GM19099 (cell line): Measurements from ENCODE around the gene SPNS3.

Experiments used
- POLR2A ChIP-seq: IDR thresholded peaks from 3 replicates; pipeline ENCODE4 v1.6.1; 2011; ENCODE audit warnings: low read depth; ENCODE audit not compliant: insufficient read length; ENCODE audit errors: extremely low read depth

Gene SPNS3

DNA sequence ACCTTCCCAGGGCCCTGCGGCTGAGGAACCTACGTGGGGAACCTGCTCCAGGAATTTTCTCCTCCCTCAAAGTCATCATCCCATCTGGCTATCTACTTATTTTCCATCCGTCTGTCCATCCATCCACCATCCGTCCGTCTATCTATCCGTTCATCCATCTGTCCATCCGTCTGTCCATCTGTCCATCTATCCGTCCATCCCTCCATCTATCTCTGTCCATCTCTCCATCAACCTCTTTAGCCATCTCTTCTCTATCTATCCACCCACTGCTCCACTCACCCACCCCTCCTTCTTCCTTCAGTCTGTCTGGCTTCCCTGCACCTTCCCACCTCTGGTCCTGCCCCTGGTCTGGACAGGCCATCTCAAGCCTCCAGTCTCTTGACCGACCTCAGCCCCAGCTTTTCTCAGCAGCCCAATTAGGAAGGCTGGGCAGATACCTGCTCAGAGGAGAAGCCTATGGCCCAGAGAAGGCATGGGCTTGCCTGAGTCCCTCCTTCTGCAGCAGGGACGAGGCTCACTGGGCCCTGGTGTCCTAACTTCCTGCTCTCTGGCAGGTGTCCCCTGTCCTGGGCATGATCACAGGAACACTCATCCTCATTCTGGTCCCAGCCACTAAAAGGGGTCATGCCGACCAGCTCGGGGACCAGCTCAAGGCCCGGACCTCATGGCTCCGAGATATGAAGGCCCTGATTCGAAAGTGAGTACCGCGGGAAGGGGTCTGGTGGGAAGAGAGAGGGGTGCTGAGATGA, 98.4 kb downstream of the SPNS3 start:
- TF ChIP-seq POLR2A: no peak

DNA sequence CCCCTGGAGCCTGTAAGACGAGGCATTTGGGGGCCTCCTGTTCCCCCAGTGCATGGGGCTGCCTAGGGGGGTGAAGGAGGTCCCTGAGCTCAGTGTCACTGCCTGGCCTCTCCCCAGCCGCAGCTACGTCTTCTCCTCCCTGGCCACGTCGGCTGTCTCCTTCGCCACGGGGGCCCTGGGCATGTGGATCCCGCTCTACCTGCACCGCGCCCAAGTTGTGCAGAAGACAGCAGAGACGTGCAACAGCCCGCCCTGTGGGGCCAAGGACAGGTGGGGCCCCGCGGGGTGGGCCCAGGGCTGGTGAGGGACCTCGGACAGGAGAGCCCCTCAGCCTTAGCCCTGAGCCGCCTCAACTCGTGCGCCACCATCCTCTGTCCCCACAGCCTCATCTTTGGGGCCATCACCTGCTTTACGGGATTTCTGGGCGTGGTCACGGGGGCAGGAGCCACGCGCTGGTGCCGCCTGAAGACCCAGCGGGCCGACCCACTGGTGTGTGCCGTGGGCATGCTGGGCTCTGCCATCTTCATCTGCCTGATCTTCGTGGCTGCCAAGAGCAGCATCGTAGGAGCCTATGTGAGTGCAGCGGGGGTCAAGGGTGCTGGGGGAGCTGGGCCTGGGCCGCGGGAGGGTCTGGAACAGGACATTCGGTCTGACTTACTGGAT, 99.3 kb downstream of the SPNS3 start:
- TF ChIP-seq POLR2A: no peak

DNA sequence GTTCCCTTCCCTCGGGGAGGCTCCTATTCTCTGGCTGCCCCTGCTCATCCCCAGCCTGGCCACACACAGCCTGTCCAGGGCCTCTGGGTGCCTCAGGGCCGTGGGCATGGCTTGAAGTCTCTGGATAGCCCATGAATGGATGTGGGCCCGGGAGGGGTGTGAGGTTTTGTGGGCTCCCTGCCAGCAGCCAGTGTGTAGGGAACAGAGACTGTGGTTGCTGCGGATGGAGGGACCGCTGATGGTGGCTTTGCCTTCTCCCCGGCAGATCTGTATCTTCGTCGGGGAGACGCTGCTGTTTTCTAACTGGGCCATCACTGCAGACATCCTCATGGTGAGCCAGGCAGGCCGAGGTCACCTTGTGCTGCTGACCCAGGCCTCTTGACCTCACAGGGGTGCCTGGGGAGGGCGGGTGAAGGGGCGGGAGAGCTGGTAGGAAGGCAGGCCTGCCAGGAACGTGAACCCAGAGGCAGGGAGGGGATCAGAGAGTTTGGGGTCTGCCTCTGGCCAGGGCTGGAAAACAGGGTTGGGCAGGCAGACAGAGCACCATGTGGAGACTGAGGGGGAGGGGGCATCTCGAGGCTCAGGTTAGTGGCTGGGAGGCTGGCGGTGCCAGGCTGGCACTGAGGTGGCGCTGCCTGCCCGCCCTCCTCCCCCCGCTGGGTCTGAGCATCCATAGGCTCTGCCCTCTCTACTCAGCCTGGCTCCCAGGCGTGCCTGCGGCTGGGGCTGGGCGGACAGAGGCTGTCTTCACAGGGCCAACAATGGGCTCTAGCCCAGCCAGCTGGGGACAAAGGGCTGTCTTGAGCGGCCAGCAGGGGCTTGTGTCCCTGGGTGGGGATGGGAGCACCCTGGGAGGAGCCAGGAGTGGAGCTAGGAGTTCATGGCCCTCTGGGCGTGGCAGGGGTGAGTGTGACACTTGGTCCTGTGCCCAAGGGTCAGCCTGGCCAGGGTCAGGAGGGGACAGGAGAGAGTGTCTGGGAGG, 100.1 kb downstream of the SPNS3 start:
- no peak for TF ChIP-seq POLR2A

DNA sequence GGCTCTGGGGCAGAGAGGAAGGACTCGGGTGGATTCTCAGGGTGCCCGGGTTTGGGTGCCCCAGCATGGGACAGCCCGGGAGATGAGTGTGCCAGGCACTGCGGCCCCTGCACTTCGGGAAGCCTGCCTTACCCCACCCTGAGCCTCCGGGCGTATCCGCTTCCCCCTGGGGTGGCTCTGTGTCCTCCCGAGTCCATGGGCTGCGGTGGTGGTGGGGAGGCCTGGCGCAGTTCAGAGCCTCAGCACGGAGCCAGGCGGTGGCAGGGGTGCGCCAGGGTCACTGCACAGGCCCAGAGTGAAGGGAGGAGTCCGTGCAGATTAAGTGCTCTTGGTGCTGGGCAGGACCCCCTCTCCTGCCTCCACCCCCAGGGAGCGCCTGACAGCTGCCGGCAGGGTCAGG, 100.8 kb downstream of the SPNS3 start:
- TF ChIP-seq POLR2A: no peak

DNA sequence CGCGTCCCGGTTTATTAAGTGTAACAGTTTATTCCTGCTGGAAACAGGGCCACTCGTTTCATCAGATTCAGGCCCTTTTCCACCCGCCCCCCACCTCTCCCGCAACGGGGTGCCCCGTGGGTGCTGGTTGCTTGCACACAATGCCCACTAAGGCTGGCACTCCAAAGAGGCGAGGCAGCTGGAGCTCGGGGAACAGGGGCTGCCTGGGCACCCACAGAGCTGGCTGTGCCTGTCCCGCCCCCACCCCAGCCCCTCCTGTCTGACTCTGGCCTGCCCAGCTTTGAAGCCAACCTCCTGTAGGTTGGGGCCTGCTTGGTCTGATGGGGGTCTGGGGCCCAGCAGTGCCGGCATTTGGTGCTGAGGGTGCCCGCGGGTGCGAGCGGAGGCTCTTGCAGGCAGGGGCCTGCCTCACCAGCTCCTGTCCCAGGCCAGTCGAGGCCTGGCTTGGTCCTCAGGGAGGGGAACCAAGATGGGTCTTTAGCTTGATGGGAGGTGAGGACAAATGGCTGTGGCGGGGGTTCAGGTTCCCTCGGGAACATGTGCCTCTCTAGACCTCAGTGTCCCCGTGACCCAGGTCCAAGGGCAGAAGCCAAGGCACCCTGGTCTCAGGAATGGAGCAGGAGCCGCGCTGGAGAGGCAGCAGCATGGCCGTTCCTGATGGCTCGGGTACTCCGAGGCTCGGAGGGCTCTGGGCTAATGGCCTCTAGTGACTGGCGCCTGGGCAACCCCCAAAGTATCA, 101.4 kb downstream of the SPNS3 start:
- no peak for TF ChIP-seq POLR2A

DNA sequence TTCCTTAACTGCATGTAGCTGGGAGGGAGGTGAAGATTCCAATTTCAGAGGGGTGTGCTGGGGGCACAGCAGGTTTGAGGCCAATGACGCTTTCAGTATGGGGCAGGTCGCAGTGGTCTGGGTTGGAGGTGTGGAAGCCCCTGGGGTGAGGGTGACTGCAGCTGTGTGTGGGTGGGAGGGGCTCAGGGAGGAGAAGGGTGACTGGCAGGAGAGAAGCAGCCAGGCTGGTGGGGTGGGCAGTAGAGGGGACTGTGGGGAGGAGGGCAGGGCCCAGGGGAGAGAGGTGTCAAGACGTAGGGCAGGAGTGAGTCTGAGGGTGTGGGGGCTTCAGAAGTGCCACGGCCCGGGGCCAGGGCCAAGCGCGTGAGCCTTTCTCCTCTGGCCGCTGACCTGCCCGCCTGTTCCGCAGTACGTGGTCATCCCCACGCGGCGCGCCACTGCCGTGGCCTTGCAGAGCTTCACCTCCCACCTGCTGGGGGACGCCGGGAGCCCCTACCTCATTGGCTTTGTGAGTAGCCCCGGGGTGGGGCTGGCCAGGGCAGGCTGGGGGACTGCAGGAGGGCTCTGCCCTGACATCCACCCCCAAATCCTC, 102.0 kb downstream of the SPNS3 start:
- no peak for TF ChIP-seq POLR2A

DNA sequence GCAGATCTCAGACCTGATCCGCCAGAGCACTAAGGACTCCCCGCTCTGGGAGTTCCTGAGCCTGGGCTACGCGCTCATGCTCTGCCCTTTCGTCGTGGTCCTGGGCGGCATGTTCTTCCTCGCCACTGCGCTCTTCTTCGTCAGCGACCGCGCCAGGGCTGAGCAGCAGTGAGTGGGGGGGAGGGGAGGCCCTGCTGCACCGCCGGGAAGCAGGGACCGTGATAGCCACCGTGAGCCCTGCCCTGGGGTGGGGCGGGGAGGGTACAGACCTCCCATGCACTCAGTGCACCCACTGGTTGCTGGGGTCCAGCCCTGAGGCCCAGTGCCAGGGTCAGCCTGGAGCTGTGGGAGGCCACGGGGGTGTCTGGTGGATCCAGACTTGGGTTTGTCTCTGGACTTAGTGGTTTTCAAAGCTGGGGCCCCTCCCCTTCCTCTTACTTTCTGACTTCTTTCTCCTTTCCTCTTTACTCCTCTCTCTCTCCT, 102.6 kb downstream of the SPNS3 start:
- TF ChIP-seq POLR2A: no peak

DNA sequence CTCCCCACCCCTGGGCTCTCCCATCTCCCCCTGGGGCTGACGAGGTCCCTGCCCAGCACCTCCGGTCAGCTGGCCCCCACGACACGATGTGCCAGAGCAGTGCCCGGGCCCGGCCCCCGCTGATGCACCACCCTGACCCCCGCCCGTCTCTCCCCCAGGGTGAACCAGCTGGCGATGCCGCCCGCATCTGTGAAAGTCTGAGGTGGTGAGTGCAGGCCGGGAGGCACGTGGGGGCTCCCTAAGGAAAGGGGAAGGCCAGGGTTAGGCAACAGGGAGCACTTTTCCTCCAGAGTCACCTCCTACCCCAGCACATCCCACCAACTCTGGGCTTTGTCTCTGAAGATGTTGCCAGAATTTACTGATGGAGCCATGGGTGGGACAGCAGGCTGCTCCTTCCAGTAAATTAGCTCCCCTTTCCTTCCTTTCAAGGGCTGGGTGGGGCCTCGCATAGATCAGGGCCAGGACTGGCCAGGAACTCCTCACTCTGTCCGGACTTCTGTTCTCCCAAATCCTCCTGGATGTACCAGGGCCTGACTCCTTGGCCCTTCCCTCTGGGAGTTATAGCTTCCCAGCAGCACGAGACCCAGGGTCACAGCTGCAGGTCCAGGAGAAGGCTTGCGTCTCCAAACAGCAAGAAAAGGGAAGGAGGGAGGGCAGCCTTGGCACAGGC, 103.1 kb downstream of the SPNS3 start:
- no peak for TF ChIP-seq POLR2A
